HepG2 (cell line): Measurements from ENCODE around the gene GRIK4. TPM values are rescaled to one million over a fixed set of nuclear protein-coding genes. Genes with fewer than 3 reads are reported as not detected.

ENCODE experiments used
- ARNTL ChIP-seq: sonication (generic); formaldehyde crosslinking; IDR thresholded peaks from 2 replicates; pipeline ENCODE4 v1.4.0; 2020; ENCODE audit warnings: mild to moderate bottlenecking, missing genetic modification reagents
- CBFB ChIP-seq: sonication (generic); formaldehyde crosslinking; IDR thresholded peaks from 2 replicates; pipeline ENCODE4 v1.4.0; 2020; ENCODE audit warnings: missing genetic modification reagents
- RAD21 ChIP-seq: fragments of 450-650 bp; formaldehyde crosslinking; IDR thresholded peaks from 2 replicates; pipeline ENCODE4 v1.5.0; 2020; ENCODE audit warnings: mild to moderate bottlenecking
- SMC3 ChIP-seq: IDR thresholded peaks from 2 replicates; pipeline ENCODE4 v1.6.1; 2011; ENCODE audit warnings: low read length, improper control_type of control experiment
- STAG1 ChIP-seq: sonication (generic); formaldehyde crosslinking; IDR thresholded peaks from 2 replicates; pipeline ENCODE4 v1.4.0; 2020; ENCODE audit warnings: missing genetic modification reagents
- ZSCAN21 ChIP-seq: sonication (generic); formaldehyde crosslinking; IDR thresholded peaks from 2 replicates; pipeline ENCODE4 v1.8.0; 2022; ENCODE audit warnings: mild to moderate bottlenecking, missing genetic modification reagents, moderate library complexity, borderline replicate concordance
- polyA plus RNA-seq, 8 experiments: library from polyadenylated mRNA; depleted of rRNA in 3 of 8; stranded (reverse) in 7 of 8; unstranded in 1 of 8; fragments of >200 nt; fragmentation: Illumina TruSeq in 4 of 8; extraction: Trizol in 4 of 8; gene quantifications; 2 replicates each; pipeline versions ENCODE4 v1.2.1 to v1.2.3, GENCODE V29; 2011 to 2016; ENCODE audit warnings: low read depth in 4 of 8, missing spikeins in 1 of 8, mixed read lengths in 1 of 8; ENCODE audit not compliant: insufficient read depth in 1 of 8
- total RNA-seq, 5 experiments: library from RNA; depleted of rRNA; stranded (reverse); fragments of >200 nt; fragmentation: Illumina TruSeq; extraction: Trizol; gene quantifications; 2 replicates each; pipeline ENCODE4 v1.2.3, GENCODE V29; 2016; ENCODE audit warnings: low read depth in 1 of 5
- TF ChIP-seq, protein P1 (sequence below): sonication (generic); formaldehyde crosslinking; IDR thresholded peaks from 2 replicates; pipeline ENCODE4 v1.9.0; 2021; ENCODE audit warnings: mild to moderate bottlenecking, missing genetic modification reagents
- TF ChIP-seq, protein P2 (sequence below): sonication (generic); formaldehyde crosslinking; IDR thresholded peaks from 2 replicates; pipeline ENCODE4 v1.4.0; 2020; ENCODE audit warnings: missing genetic modification reagents, mild to moderate bottlenecking, borderline replicate concordance

The GRIK4 gene
- total and polyA plus RNA-seq, 2 of the 13 experiments (the other 11 are each of a cell fraction or from before 2014, with no cell fraction given), result 0.04 to 0.07 TPM

DNA sequence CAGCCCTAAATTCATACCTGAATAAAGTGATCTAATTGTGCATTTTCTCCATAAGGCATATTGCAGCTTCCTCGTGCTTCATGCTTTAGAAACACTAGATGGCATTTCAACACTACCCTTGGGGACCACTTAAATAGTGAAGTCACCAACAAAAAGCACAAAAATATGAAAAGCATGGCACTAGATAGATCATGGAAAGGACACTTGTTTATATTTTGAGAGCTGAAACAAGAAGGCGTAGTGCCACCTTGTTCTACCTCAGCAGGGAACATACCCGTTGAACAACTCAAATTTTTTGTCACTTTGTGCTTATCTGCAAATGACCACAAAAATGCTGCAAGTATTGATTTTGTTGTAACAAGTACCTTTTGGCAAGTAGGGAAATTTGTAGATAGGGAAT is 521.0 kb downstream of the GRIK4 start (continued):
- TF ChIP-seq, protein P1, sequence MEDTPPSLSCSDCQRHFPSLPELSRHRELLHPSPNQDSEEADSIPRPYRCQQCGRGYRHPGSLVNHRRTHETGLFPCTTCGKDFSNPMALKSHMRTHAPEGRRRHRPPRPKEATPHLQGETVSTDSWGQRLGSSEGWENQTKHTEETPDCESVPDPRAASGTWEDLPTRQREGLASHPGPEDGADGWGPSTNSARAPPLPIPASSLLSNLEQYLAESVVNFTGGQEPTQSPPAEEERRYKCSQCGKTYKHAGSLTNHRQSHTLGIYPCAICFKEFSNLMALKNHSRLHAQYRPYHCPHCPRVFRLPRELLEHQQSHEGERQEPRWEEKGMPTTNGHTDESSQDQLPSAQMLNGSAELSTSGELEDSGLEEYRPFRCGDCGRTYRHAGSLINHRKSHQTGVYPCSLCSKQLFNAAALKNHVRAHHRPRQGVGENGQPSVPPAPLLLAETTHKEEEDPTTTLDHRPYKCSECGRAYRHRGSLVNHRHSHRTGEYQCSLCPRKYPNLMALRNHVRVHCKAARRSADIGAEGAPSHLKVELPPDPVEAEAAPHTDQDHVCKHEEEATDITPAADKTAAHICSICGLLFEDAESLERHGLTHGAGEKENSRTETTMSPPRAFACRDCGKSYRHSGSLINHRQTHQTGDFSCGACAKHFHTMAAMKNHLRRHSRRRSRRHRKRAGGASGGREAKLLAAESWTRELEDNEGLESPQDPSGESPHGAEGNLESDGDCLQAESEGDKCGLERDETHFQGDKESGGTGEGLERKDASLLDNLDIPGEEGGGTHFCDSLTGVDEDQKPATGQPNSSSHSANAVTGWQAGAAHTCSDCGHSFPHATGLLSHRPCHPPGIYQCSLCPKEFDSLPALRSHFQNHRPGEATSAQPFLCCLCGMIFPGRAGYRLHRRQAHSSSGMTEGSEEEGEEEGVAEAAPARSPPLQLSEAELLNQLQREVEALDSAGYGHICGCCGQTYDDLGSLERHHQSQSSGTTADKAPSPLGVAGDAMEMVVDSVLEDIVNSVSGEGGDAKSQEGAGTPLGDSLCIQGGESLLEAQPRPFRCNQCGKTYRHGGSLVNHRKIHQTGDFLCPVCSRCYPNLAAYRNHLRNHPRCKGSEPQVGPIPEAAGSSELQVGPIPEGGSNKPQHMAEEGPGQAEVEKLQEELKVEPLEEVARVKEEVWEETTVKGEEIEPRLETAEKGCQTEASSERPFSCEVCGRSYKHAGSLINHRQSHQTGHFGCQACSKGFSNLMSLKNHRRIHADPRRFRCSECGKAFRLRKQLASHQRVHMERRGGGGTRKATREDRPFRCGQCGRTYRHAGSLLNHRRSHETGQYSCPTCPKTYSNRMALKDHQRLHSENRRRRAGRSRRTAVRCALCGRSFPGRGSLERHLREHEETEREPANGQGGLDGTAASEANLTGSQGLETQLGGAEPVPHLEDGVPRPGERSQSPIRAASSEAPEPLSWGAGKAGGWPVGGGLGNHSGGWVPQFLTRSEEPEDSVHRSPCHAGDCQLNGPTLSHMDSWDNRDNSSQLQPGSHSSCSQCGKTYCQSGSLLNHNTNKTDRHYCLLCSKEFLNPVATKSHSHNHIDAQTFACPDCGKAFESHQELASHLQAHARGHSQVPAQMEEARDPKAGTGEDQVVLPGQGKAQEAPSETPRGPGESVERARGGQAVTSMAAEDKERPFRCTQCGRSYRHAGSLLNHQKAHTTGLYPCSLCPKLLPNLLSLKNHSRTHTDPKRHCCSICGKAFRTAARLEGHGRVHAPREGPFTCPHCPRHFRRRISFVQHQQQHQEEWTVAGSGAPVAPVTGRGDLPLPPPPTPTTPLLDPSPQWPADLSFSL, result peak; percentile 73
- TF ChIP-seq, protein P2, sequence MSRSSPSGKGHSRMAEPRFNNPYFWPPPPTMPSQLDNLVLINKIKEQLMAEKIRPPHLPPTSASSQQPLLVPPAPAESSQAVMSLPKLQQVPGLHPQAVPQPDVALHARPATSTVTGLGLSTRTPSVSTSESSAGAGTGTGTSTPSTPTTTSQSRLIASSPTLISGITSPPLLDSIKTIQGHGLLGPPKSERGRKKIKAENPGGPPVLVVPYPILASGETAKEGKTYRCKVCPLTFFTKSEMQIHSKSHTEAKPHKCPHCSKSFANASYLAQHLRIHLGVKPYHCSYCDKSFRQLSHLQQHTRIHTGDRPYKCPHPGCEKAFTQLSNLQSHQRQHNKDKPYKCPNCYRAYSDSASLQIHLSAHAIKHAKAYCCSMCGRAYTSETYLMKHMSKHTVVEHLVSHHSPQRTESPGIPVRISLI (CRISPR knock-in tag), result no peak
- peak; percentile 56 for TF ChIP-seq SMC3
- TF ChIP-seq ARNTL (CRISPR knock-in tag), result no peak
- peak; percentile 81 for TF ChIP-seq CBFB (CRISPR knock-in tag)
- TF ChIP-seq RAD21, result 0 out of 2 replicates have a peak, but pooled peaks have one; percentile 27
- no peak for TF ChIP-seq ZSCAN21 (CRISPR knock-in tag)
- peak; percentile 71 for TF ChIP-seq STAG1 (CRISPR knock-in tag)
- TF ChIP-seq, all 625 proteins: peak for 7
